ENCODE measurements around the gene DKK3.

Gene DKK3

DNA sequence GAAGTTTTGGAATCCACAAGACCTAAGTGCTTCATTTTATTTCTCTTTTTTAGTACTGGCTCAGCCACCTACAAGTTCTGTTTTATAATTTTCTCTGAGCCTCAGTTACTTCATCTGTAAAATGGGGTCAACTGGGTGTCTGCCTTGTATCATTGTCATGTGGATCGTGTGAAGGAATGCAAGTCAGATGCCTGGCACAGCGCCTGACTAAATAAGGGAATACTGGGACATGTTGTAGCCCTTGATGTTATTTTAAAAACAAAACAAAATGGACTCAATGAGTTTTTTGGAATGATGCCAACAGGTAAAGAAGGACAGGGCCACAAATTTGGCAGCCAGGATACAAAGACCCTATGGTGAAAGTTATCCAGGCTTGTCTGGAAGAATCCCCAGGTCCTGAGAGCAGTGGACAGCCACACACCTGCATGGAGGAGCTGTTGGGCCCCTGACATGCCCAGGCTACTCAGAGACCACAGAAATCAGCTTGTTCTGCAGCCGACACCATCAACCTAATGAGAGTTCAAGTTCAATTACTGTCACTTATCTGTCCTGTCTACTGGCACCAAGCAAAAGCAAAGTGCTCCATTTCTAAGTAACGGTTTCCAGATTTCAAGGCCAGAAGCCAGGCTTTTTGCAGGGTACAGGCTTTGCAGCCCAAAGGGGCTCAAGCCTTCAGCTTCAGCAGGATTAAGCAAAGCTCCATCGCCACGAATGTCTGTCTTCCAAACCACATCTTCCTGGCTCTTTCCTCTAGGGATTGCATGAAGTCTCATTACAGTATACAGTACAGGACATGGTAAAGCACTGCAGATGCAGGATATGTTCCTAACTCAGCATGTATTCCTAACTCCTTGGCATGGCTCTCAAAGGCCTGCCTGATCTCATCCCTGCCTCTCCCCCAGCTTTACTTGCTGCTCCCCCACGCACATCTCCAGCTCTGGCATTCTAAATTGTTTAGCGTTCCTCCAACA is 18.4 kb downstream of the DKK3 start:
- in situ Hi-C loops (cut with MboI; ENCODE audit: low pct_unique_long_range_greater_than_20kb, low sequenced_read_pairs, unreplicated experiment) = no loop called here
- DNase-seq (ENCODE audit: low spot score) = no peak
- TF ChIP-seq, protein P1, sequence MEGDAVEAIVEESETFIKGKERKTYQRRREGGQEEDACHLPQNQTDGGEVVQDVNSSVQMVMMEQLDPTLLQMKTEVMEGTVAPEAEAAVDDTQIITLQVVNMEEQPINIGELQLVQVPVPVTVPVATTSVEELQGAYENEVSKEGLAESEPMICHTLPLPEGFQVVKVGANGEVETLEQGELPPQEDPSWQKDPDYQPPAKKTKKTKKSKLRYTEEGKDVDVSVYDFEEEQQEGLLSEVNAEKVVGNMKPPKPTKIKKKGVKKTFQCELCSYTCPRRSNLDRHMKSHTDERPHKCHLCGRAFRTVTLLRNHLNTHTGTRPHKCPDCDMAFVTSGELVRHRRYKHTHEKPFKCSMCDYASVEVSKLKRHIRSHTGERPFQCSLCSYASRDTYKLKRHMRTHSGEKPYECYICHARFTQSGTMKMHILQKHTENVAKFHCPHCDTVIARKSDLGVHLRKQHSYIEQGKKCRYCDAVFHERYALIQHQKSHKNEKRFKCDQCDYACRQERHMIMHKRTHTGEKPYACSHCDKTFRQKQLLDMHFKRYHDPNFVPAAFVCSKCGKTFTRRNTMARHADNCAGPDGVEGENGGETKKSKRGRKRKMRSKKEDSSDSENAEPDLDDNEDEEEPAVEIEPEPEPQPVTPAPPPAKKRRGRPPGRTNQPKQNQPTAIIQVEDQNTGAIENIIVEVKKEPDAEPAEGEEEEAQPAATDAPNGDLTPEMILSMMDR (IDR thresholded peaks at IDR 0.05; ENCODE audit: extremely low read depth, insufficient read depth, missing control alignments) = no peak

- in situ Hi-C loops (cut with MboI; ENCODE audit: low pct_unique_long_range_greater_than_20kb, low sequenced_read_pairs, unreplicated experiment) = no loop called here
- TF ChIP-seq, protein P1 (IDR thresholded peaks at IDR 0.05; ENCODE audit: extremely low read depth, insufficient read depth, missing control alignments) = no peak
- no peak for DNase-seq (ENCODE audit: low spot score)
Observed at GRCh38 chr11:11988681-11989261, 19.7 kb downstream of the DKK3 start.

GRCh38 chr11:11988099-11988651 is 20.3 kb downstream of the DKK3 start:
- in situ Hi-C loops (cut with MboI; ENCODE audit: low pct_unique_long_range_greater_than_20kb, low sequenced_read_pairs, unreplicated experiment) = no loop called here
- TF ChIP-seq, protein P1 (IDR thresholded peaks at IDR 0.05; ENCODE audit: extremely low read depth, insufficient read depth, missing control alignments) = no peak
- no peak for DNase-seq (ENCODE audit: low spot score)

DNA sequence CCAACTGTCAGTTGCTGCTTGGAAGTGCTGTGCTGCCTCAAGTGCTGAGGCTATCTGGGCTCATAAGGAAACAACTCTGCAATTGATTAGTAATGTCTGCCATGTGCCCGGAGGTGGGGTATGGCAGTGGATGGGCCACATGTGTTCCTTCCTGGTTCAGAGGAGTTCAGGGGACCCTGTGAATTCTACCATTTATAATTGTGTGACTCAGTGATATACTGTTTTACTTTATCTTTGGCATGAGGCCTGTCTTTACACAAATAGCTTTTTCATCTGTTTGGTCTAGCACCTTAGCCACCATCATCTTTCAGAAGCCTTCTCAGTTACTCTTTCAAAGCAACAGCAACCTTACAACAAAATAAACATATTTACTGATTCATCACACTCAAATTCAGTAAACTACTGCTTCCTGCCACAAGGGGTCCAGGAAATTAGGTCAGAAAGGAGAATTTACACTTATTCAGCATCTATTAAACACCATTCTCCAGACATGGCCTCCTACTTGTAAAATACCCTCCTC is 20.9 kb downstream of the DKK3 start:
- no peak for DNase-seq (ENCODE audit: low spot score)
- TF ChIP-seq, protein P1 (IDR thresholded peaks at IDR 0.05; ENCODE audit: extremely low read depth, insufficient read depth, missing control alignments) = no peak
- in situ Hi-C loops (cut with MboI; ENCODE audit: low pct_unique_long_range_greater_than_20kb, low sequenced_read_pairs, unreplicated experiment) = no loop called here

GRCh38 chr11:11985954-11986949 is 22.2 kb downstream of the DKK3 start:
- in situ Hi-C loops (cut with MboI; ENCODE audit: low pct_unique_long_range_greater_than_20kb, low sequenced_read_pairs, unreplicated experiment) = no loop called here
- TF ChIP-seq, protein P1 (IDR thresholded peaks at IDR 0.05; ENCODE audit: extremely low read depth, insufficient read depth, missing control alignments) = no peak
- no peak for DNase-seq (ENCODE audit: low spot score)

Measured in GM13977 (cell line).